BLaER1 (cell line): ENCODE measurements around the gene HYI.

Experiments
- H3K27ac ChIP-seq: shearing (Covaris generic); formaldehyde crosslinking; 2 replicates; pipeline ENCODE4 v1.8.1; 2022
- H3K27me3 ChIP-seq: shearing (Covaris generic); formaldehyde crosslinking; 2 replicates; pipeline ENCODE4 v1.8.1; 2022
- H3K36me3 ChIP-seq: shearing (Covaris generic); formaldehyde crosslinking; 2 replicates; pipeline ENCODE4 v1.8.1; 2022
- H3K4me1 ChIP-seq: shearing (Covaris generic); formaldehyde crosslinking; 2 replicates; pipeline ENCODE4 v1.8.1; 2022
- H3K4me2 ChIP-seq: shearing (Covaris generic); formaldehyde crosslinking; 2 replicates; pipeline ENCODE4 v1.8.1; 2022
- H3K4me3 ChIP-seq: shearing (Covaris generic); formaldehyde crosslinking; 2 replicates; pipeline ENCODE4 v1.8.1; 2022
- H3K9ac ChIP-seq: shearing (Covaris generic); formaldehyde crosslinking; 2 replicates; pipeline ENCODE4 v1.8.1; 2022
- H3K9me3 ChIP-seq: shearing (Covaris generic); formaldehyde crosslinking; 2 replicates; pipeline ENCODE4 v1.8.1; 2022
- H4K20me1 ChIP-seq: shearing (Covaris generic); formaldehyde crosslinking; 2 replicates; pipeline ENCODE4 v1.8.1; 2022
- Cebpa-rat ChIP-seq: shearing (Covaris generic); IDR thresholded peaks from 2 replicates; pipeline ENCODE4 v1.8.1; 2022

HYI gene

DNA sequence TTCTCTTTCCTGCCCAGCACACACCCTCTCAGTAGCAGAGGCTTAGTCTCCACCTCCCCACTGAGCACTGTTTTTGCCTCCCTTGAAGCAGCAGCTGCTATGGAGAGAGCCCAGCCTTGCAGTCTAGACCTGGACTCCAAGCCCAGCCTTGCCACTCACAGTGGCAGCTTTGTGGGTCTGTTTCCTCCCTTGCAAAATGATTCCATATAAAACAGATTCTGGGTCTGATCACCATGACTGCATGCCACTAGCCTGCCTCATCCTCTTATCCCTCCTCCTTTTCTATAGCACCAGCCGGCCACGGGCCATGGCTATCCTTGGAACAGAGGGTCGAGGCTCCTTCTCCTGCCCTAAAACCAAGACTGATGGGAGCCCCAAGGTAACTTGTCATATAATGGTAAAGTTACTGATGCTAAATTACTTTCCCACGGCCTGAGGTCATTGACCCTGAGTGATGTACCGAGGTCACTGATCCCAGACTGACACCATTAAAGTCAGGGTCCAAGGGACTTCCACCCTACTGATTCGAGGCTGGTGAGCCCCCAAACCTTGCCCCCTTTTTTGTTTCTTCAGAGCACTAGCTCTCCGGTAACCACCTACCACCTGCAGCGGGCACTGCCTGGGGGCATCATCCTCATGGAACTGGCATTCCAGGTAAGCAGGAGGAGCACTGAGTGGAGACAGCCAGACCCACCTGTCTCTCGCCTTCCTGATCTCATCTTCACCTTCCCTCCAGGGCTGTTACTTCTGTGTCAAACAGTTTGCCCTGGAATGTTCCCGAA lies 7.9 kb downstream of the HYI start:
- no peak for TF ChIP-seq Cebpa-rat
- Histone ChIP-seq H3K9ac (no peak overlapping the region), H3K27me3 (no peaks in the 10 kb centered on the region), H3K4me3 (no peak overlapping the region), H3K9me3 (no peaks in the 10 kb centered on the region), H4K20me1 (no peaks in the 10 kb centered on the region), H3K4me2 (no peak overlapping the region), H3K4me1 (no peaks in the 10 kb centered on the region), H3K27ac (no peak overlapping the region), H3K36me3 (peaks cover 98% of the 10 kb centered on the region)

DNA sequence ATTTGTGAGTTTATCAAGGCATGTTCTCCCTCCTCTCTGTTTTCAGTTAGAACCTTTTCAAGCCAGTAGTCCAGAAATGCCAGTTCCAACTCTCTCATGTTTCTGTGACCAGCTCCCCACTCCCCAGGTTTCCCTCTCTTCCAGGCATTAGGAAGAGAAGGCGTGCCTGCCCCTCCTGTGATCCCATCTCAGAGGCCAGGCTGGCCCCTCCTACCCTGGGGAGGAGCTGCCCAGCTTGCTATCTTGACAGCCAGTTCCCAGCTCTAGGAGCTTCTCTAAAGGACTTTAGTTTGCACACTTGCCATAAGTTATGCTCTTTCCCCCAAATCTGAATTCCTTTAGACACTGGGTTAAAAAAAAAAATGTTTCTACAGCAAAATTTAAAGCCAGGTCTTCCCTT lies 8.9 kb downstream of the HYI start:
- Histone ChIP-seq H3K4me2 (no peak overlapping the region), H3K36me3 (peaks cover 98% of the 10 kb centered on the region), H3K4me3 (no peak overlapping the region), H3K4me1 (no peaks in the 10 kb centered on the region), H3K9ac (no peak overlapping the region), H3K27ac (no peak overlapping the region), H4K20me1 (no peaks in the 10 kb centered on the region), H3K27me3 (no peaks in the 10 kb centered on the region), H3K9me3 (no peaks in the 10 kb centered on the region)
- no peak for TF ChIP-seq Cebpa-rat

DNA sequence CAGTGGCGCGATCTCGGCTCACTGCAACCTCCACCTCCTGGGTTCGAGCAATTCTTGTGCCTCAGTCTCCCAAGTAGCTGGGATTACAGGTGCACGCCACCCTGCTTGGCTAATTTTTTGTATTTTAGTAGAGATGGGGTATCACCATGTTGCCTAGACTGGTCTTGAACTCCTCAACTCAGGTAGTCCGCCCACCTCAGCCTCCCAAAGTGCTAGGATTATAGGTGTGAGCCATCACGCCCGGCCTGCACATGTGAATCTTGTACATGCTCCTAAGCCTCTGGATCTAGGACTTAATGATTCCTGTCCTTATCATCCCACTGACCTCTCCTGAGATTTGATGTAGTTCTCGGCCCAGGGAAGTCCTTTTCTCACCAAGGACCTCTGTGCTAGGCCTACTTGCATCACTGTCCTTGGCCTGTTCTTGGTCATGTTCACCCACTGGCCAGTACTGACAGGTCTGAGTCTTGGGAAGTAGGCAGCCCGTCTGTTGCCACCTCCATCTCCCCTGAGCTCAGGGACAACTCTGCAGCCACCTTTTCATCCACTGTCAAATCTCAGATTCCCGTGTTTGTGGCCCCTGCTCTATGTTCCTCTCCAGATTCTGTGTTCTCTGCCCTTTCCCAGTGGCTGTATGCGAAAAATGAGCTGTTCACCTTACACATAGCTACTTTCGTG lies 9.4 kb downstream of the HYI start:
- H3K4me1 ChIP-seq: no peaks in the 10 kb centered on the region
- no peaks in the 10 kb centered on the region for H4K20me1 ChIP-seq
- H3K4me2 ChIP-seq: no peak overlapping the region
- H3K27ac ChIP-seq: no peak overlapping the region
- no peaks in the 10 kb centered on the region for H3K27me3 ChIP-seq
- H3K36me3 ChIP-seq: peaks cover 98% of the 10 kb centered on the region
- H3K9ac ChIP-seq: no peak overlapping the region
- no peak overlapping the region for H3K4me3 ChIP-seq
- H3K9me3 ChIP-seq: no peaks in the 10 kb centered on the region
- TF ChIP-seq Cebpa-rat: no peak

DNA sequence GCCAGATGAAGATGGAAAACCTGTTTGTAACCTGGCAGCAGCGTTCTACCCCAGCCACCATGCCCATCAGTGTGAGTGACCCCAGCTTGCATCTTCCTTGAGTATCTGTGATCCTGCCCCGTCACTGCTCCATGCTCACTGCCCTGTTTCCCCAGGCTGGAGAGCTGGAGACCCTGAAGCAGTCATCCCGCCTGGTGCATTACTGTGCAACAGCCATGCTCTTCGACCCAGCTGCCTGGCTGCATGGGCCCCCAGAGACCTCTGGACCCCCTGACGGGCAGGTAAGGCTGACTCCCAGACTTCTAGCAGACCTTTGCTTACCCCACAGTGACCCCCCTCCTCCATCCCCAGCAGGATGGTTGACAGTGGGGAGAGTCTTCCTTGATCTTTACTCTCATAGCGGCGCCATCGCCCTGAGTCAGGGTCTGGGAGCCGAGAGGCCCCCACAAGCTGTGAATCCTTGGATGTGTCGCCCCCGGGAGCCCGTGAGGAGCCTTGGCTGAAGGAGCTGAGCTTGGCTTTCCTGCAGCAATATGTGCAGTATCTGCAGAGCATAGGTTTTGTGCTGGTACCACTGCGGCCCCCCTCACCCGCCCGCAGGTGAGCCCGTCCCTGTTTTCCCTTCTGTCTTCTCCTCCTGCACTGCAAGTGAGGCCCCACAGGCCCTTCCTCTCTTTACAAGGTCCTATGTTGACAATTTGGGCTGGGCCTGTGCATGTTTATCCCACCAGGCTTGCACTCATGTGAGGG lies 10.4 kb downstream of the HYI start:
- Histone ChIP-seq H3K9ac (no peak overlapping the region), H3K36me3 (peaks cover 98% of the 10 kb centered on the region)
- no peak for TF ChIP-seq Cebpa-rat

DNA sequence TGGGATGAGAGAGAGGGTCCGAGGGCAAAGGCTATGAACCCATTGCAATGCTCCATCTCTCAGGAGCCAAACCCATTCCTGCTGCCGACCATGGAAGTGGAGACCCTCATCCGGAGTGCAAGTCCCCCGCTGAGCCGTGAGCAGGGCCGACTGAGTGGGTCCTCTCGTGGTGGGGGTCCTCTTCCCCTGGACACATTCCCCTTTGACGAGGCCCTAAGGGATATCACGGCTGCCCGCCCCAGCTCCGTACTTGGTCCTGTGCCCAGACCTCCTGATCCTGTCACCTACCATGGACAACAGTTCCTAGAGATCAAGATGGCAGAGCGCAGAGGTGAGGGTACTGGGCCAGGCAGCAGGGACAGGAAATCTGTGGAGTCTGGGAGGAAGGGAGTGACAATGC lies 11.0 kb downstream of the HYI start:
- no peak overlapping the region for H3K27ac ChIP-seq
- no peaks in the 10 kb centered on the region for H4K20me1 ChIP-seq
- no peaks in the 10 kb centered on the region for H3K4me1 ChIP-seq
- H3K36me3 ChIP-seq: peaks cover 98% of the 10 kb centered on the region
- no peaks in the 10 kb centered on the region for H3K27me3 ChIP-seq
- no peaks in the 10 kb centered on the region for H3K9me3 ChIP-seq
- no peak overlapping the region for H3K9ac ChIP-seq
- no peak overlapping the region for H3K4me3 ChIP-seq
- no peak overlapping the region for H3K4me2 ChIP-seq
- no peak for TF ChIP-seq Cebpa-rat

More for the DNA sequence above, 10.4 kb downstream of the HYI start:
- H3K27ac ChIP-seq: no peak overlapping the region
- H3K4me2 ChIP-seq: no peak overlapping the region
- no peaks in the 10 kb centered on the region for H4K20me1 ChIP-seq
- H3K4me1 ChIP-seq: no peaks in the 10 kb centered on the region
- no peaks in the 10 kb centered on the region for H3K27me3 ChIP-seq
- no peaks in the 10 kb centered on the region for H3K9me3 ChIP-seq
- H3K4me3 ChIP-seq: no peak overlapping the region

DNA sequence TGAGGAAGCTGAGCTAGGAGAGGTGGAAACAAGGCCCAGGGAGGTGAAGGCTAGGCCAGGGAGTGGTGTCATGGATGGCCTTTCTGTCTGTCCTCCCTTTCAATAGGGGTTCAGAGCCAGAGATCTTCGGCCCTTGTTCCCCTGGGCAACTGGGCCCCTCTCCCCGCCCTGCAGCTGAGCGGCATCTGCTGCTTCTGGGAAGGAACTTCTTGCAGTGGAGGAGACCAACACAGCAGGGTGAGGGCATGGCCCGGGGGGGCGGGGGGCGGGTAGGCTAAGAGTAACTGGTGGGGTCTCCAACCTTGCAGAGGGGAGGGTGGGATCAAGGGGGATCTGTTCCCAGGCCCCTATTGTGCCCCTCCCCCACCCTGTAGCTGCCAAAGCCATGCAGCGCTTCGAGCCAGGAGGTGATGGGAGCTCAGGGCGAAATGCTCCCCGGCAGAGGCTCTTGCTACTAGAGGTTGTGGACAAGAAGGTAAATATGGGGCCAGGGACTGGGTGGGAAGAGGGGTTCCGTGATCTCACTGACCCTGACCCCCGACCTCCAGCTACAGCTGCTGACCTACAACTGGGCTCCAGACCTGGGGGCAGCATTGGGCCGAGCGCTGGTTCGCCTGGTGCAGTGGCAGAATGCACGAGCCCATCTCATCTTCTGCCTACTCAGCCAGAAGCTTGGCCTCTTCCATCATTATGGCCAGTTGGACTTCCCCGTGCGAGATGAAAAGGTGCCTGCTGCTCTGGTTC lies 11.7 kb downstream of the HYI start:
- no peak overlapping the region for H3K9ac ChIP-seq
- TF ChIP-seq Cebpa-rat: no peak
- no peak overlapping the region for H3K4me3 ChIP-seq
- no peaks in the 10 kb centered on the region for H3K9me3 ChIP-seq
- no peak overlapping the region for H3K27ac ChIP-seq
- no peak overlapping the region for H3K4me2 ChIP-seq
- H3K36me3 ChIP-seq: peaks cover 98% of the 10 kb centered on the region
- no peaks in the 10 kb centered on the region for H3K4me1 ChIP-seq
- no peaks in the 10 kb centered on the region for H3K27me3 ChIP-seq
- no peaks in the 10 kb centered on the region for H4K20me1 ChIP-seq

DNA sequence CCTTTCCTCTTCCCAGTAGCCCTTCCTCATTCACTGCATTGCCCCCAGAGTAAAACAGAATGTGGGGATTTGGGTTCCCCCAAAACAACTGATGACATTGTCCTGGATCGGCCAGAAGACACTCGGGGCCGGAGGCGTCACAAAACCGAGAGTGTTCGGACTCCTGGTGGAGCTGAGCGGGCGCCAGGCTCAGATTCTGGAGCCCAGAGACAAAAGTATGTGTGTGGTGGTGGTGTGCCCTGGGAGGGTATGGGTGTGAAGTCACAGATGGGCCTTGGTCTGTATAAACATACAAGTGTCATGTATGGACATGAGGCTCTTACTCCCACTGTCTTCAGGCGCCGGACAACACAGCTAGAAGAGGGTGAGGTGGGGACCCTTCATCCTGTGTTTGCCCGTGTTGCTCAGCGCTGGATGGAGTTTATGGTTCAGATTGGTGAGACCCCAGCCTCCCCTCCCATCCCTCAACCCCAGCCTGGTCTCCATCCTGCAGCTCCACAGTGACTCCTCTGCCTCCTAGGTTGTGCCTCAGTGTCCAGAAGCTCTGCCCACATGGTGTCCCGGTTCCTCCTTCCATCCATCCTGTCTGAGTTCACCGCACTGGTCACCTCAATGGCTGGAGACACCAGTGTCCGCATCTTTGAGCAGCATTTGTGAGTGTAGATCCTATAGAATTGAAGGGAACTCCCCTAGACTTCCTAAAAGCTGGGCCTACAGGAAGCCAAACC lies 12.4 kb downstream of the HYI start:
- Histone ChIP-seq H3K4me2 (no peak overlapping the region), H3K4me3 (no peak overlapping the region), H4K20me1 (no peaks in the 10 kb centered on the region), H3K4me1 (no peaks in the 10 kb centered on the region), H3K27ac (no peak overlapping the region), H3K36me3 (peaks cover 98% of the 10 kb centered on the region), H3K9me3 (no peaks in the 10 kb centered on the region), H3K9ac (no peak overlapping the region), H3K27me3 (no peaks in the 10 kb centered on the region)
- no peak for TF ChIP-seq Cebpa-rat

DNA sequence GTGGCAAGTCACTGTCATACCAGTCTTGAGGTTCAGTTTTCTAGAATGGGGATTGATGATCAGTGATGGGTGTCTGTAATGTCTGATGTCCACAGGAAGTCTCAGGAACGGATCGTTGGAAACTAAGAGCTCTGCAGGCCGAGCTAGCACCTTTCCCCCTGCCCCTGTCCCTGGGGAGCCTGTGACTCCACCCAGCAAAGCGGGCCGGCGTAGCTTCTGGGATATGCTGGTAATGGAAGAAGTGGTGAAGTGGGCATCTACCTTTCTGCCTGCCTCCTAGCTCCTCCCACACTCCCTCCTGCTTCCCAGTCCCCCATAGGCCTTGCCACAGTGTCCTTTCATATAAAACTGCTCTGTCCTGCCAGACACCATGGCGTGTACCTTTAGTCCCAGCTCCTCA lies 13.4 kb downstream of the HYI start:
- Histone ChIP-seq H4K20me1 (no peaks in the 10 kb centered on the region), H3K9me3 (no peaks in the 10 kb centered on the region), H3K27me3 (no peaks in the 10 kb centered on the region), H3K36me3 (peaks cover 98% of the 10 kb centered on the region), H3K9ac (no peak overlapping the region), H3K4me2 (no peak overlapping the region), H3K4me3 (no peak overlapping the region), H3K4me1 (no peaks in the 10 kb centered on the region), H3K27ac (no peak overlapping the region)
- no peak for TF ChIP-seq Cebpa-rat

DNA sequence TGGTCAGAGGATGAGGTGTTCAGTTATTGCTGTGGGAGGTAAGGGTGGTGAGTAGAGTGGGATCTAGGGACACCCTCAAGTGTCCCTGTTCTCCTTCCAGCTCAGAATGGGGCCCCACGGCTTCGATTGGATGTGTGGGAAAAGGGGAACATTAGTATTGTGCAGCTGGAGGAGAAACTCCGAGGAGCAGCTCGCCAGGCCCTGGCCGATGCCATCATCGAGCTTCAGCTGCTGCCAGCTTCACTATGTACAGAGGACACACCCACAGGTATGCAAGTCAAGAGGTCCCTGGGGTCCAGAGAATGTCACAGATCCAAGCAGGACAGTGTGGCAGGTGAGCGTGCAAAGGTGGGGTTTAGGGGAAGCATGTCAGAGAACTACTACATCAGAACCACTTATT lies 13.9 kb downstream of the HYI start:
- Histone ChIP-seq H3K9ac (no peak overlapping the region), H3K27me3 (no peaks in the 10 kb centered on the region), H3K36me3 (peaks cover 98% of the 10 kb centered on the region), H3K9me3 (no peaks in the 10 kb centered on the region), H3K27ac (no peak overlapping the region), H3K4me3 (no peak overlapping the region), H4K20me1 (no peaks in the 10 kb centered on the region), H3K4me1 (no peaks in the 10 kb centered on the region), H3K4me2 (no peak overlapping the region)
- no peak for TF ChIP-seq Cebpa-rat
